HEK293 (cell line): Measurements from ENCODE around the gene PCMT1.

Experiments
- KLF10 ChIP-seq: fragments of 450-650 bp; IDR thresholded peaks from 2 replicates; pipeline ENCODE4 v1.5.1; 2018; ENCODE audit warnings: missing biosample characterization, mild to moderate bottlenecking, missing genetic modification characterization
- YY1 ChIP-seq: fragments of 450-650 bp; formaldehyde crosslinking; IDR thresholded peaks from 2 replicates; pipeline ENCODE4 v1.5.1; 2018; ENCODE audit warnings: missing biosample characterization, missing genetic modification characterization
- ZNF214 ChIP-seq: fragments of 450-650 bp; formaldehyde crosslinking; IDR thresholded peaks from 2 replicates; pipeline ENCODE4 v1.5.1; 2017; ENCODE audit warnings: missing biosample characterization, mild to moderate bottlenecking, missing genetic modification characterization, borderline replicate concordance
- TF ChIP-seq, protein P1 (sequence below): fragments of 450-650 bp; formaldehyde crosslinking; IDR thresholded peaks from 2 replicates; pipeline ENCODE4 v1.5.1; 2016; ENCODE audit warnings: missing biosample characterization, missing genetic modification characterization
- TF ChIP-seq, protein P2 (sequence below): fragments of 450-650 bp; IDR thresholded peaks from 2 replicates; pipeline ENCODE4 v1.5.1; 2018; ENCODE audit warnings: missing biosample characterization, missing genetic modification characterization

DNA sequence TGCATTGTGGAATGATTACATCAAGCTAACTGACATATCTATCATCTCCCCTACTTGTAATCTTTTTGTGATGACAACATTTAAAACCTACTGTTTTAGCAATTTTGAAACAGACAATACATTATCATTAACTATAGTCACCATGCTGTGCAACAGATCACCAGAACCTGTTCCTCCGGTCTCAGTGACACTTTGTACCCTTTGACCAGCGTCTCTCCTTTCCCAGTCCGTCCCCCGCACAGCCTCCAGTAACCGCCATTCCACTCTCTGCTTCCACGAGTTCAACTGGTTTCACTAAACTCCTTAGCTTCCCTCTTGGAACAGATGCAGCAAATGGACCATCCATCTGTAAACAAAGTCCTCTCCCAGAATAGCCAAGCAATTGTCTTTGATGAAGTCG lies 92.8 kb downstream of the PCMT1 start:
- TF ChIP-seq YY1 (no peak), KLF10 (no peak), ZNF214 (tag by site-specific recombination) (no peak)
- TF ChIP-seq, protein P1, sequence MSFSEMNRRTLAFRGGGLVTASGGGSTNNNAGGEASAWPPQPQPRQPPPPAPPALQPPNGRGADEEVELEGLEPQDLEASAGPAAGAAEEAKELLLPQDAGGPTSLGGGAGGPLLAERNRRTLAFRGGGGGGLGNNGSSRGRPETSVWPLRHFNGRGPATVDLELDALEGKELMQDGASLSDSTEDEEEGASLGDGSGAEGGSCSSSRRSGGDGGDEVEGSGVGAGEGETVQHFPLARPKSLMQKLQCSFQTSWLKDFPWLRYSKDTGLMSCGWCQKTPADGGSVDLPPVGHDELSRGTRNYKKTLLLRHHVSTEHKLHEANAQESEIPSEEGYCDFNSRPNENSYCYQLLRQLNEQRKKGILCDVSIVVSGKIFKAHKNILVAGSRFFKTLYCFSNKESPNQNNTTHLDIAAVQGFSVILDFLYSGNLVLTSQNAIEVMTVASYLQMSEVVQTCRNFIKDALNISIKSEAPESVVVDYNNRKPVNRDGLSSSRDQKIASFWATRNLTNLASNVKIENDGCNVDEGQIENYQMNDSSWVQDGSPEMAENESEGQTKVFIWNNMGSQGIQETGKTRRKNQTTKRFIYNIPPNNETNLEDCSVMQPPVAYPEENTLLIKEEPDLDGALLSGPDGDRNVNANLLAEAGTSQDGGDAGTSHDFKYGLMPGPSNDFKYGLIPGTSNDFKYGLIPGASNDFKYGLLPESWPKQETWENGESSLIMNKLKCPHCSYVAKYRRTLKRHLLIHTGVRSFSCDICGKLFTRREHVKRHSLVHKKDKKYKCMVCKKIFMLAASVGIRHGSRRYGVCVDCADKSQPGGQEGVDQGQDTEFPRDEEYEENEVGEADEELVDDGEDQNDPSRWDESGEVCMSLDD (tag by site-specific recombination), result no peak
- TF ChIP-seq, protein P2, sequence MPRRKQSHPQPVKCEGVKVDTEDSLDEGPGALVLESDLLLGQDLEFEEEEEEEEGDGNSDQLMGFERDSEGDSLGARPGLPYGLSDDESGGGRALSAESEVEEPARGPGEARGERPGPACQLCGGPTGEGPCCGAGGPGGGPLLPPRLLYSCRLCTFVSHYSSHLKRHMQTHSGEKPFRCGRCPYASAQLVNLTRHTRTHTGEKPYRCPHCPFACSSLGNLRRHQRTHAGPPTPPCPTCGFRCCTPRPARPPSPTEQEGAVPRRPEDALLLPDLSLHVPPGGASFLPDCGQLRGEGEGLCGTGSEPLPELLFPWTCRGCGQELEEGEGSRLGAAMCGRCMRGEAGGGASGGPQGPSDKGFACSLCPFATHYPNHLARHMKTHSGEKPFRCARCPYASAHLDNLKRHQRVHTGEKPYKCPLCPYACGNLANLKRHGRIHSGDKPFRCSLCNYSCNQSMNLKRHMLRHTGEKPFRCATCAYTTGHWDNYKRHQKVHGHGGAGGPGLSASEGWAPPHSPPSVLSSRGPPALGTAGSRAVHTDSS, result no peak
